HG03571 (cell line): ENCODE results near the gene FREY1.

ENCODE experiments used
- ATAC-seq: cut with Tn5 transposase; IDR thresholded peaks from one replicate; pipeline ENCODE4 v1.9.1; 2021; ENCODE audit not compliant: unreplicated experiment

The FREY1 gene

GRCh38 chr11:45906965-45907611 lies at the start of gene FREY1:
TSS of gene FREY1 (minus strand) at chr11:45907271. CDS start at chr11:45907245, 26 bp downstream.
- no peak for ATAC-seq

GRCh38 chr11:45949992-45950407 lies 42.9 kb upstream of the FREY1 start:
- ATAC-seq, result no peak

GRCh38 chr11:45948356-45948755 lies 41.3 kb upstream of the FREY1 start:
- no peak for ATAC-seq

GRCh38 chr11:45947885-45948284 lies 40.8 kb upstream of the FREY1 start:
- no peak for ATAC-seq

GRCh38 chr11:45945397-45945999 lies 38.4 kb upstream of the FREY1 start:
- no peak for ATAC-seq

- no peak for ATAC-seq
These were observed 35.3 kb upstream of the FREY1 start for GRCh38 chr11:45942381-45942780.

- ATAC-seq, result no peak
These were observed 34.2 kb upstream of the FREY1 start for GRCh38 chr11:45941285-45941684.

- no peak for ATAC-seq
These were observed 32.8 kb upstream of the FREY1 start for GRCh38 chr11:45939836-45940235.

- ATAC-seq, result no peak
These were observed 30.8 kb upstream of the FREY1 start for GRCh38 chr11:45937916-45938315.

GRCh38 chr11:45936511-45937054 lies 29.5 kb upstream of the FREY1 start:
- no peak for ATAC-seq

- ATAC-seq, result no peak
These were observed 28.4 kb upstream of the FREY1 start for GRCh38 chr11:45935349-45936064.

- ATAC-seq, result no peak
These were observed 27.7 kb upstream of the FREY1 start for GRCh38 chr11:45934580-45935318.

GRCh38 chr11:45933846-45934579 lies 26.9 kb upstream of the FREY1 start:
- no peak for ATAC-seq

GRCh38 chr11:45933131-45933831 lies 26.2 kb upstream of the FREY1 start:
- ATAC-seq, result no peak

- ATAC-seq, result no peak
These were observed 25.1 kb upstream of the FREY1 start for GRCh38 chr11:45932217-45932616.

- no peak for ATAC-seq
These were observed 24.7 kb upstream of the FREY1 start for GRCh38 chr11:45931739-45932138.

GRCh38 chr11:45930951-45931570 lies 24.0 kb upstream of the FREY1 start:
- ATAC-seq, result no peak

- ATAC-seq, result peak; percentile 92
These were observed 23.1 kb upstream of the FREY1 start for GRCh38 chr11:45930031-45930794.
